Neuronal stem cell (in vitro differentiated cells): Measurements from ENCODE around the gene ROMO1.
A peak's percentile ranks its signal among the peaks of the same experiment; 100 is the strongest.

Source experiments
- DNase-seq: peaks from one replicate; pipeline ENCODE4 v3.0.0-alpha.2; 2013; ENCODE audit warnings: low spot score
- H2AFZ ChIP-seq: one replicate; pipeline ENCODE4 v1.6.1; 2013; ENCODE audit warnings: mild to moderate bottlenecking, low read length, inconsistent platforms
- H2AK5ac ChIP-seq: 2 replicates; pipeline ENCODE4 v1.6.1; 2013; ENCODE audit warnings: low read depth, mild to moderate bottlenecking, inconsistent platforms, low read length, moderate library complexity, mixed read lengths
- H2BK120ac ChIP-seq: 2 replicates; pipeline ENCODE4 v1.6.1; 2013; ENCODE audit warnings: low read depth, mild to moderate bottlenecking, inconsistent platforms, low read length, moderate library complexity, mixed read lengths
- H2BK12ac ChIP-seq: one replicate; pipeline ENCODE4 v1.6.1; 2013; ENCODE audit warnings: low read length, inconsistent platforms
- H2BK15ac ChIP-seq: 2 replicates; pipeline ENCODE4 v1.6.1; 2013; ENCODE audit warnings: mild to moderate bottlenecking, low read length, inconsistent platforms, mixed read lengths
- H2BK5ac ChIP-seq: one replicate; pipeline ENCODE4 v1.6.1; 2013; ENCODE audit warnings: inconsistent platforms, mild to moderate bottlenecking, low read length, moderate library complexity
- H3K14ac ChIP-seq: one replicate; pipeline ENCODE4 v1.6.1; 2013; ENCODE audit warnings: low read length, inconsistent platforms
- H3K18ac ChIP-seq: 2 replicates; pipeline ENCODE4 v1.6.1; 2013; ENCODE audit warnings: low read length, inconsistent platforms
- H3K23ac ChIP-seq: 2 replicates; pipeline ENCODE4 v1.6.1; 2013; ENCODE audit warnings: low read depth, mild to moderate bottlenecking, mixed read lengths, low read length, inconsistent platforms; ENCODE audit not compliant: poor library complexity
- H3K27ac ChIP-seq: replicated peaks from 3 replicates; pipeline ENCODE4 v1.5.1; 2013; ENCODE audit warnings: low read length, inconsistent platforms
- H3K27me3 ChIP-seq, 3 experiments: 2 replicates each; pipeline ENCODE4 v1.6.1; 2013; ENCODE audit warnings: low read length in 3 of 3, mild to moderate bottlenecking in 2 of 3, inconsistent platforms in 1 of 3, low read depth in 1 of 3, mixed read lengths in 1 of 3, moderate library complexity in 1 of 3; ENCODE audit not compliant: control insufficient read depth in 3 of 3, insufficient read depth in 3 of 3
- H3K36me3 ChIP-seq, 2 donors: replicated peaks in 1 of 2; 2 replicates each; pipeline ENCODE4 v1.6.1; 2013; ENCODE audit warnings: low read length in 2 of 2; ENCODE audit not compliant: control insufficient read depth in 2 of 2, insufficient read depth in 2 of 2
- H3K4ac ChIP-seq: 2 replicates; pipeline ENCODE4 v1.6.1; 2013; ENCODE audit warnings: inconsistent platforms, mild to moderate bottlenecking, low read length, moderate library complexity
- H3K4me1 ChIP-seq, 2 donors: 1 replicate in 1 of 2; 2 replicates in 1 of 2; pipeline ENCODE4 v1.6.1; 2013; ENCODE audit warnings: low read length in 2 of 2, low read depth in 1 of 2; ENCODE audit not compliant: control insufficient read depth in 2 of 2, insufficient read depth in 1 of 2
- H3K4me2 ChIP-seq: one replicate; pipeline ENCODE4 v1.6.1; 2013; ENCODE audit warnings: mild to moderate bottlenecking, low read length, inconsistent platforms; ENCODE audit not compliant: insufficient read depth, poor library complexity, severe bottlenecking
- H3K4me3 ChIP-seq, 2 donors: 2 replicates each; pipeline ENCODE4 v1.5.1; 2013; ENCODE audit warnings: low read length in 2 of 2, mild to moderate bottlenecking in 2 of 2, inconsistent platforms in 1 of 2, moderate library complexity in 1 of 2
- H3K79me1 ChIP-seq: one replicate; pipeline ENCODE4 v1.6.1; 2013; ENCODE audit warnings: low read depth, mild to moderate bottlenecking, inconsistent platforms, low read length, moderate library complexity
- H3K9ac ChIP-seq: one replicate; pipeline ENCODE4 v1.6.1; 2013; ENCODE audit warnings: mild to moderate bottlenecking, low read depth, low read length, inconsistent platforms; ENCODE audit not compliant: poor library complexity
- H3K9me3 ChIP-seq, 2 donors: replicated peaks in 1 of 2; 2 replicates each; pipeline versions ENCODE3 to v1.6.1; 2013; ENCODE audit warnings: low read length in 2 of 2, mild to moderate bottlenecking in 2 of 2, inconsistent platforms in 1 of 2, low read depth in 1 of 2, mixed read lengths in 1 of 2, moderate library complexity in 1 of 2; ENCODE audit not compliant: control insufficient read depth in 2 of 2, insufficient read depth in 1 of 2
- H4K8ac ChIP-seq: one replicate; pipeline ENCODE4 v1.6.1; 2013; ENCODE audit warnings: low read depth, mild to moderate bottlenecking, inconsistent platforms, low read length, moderate library complexity
- H4K91ac ChIP-seq: one replicate; pipeline ENCODE4 v1.6.1; 2013; ENCODE audit warnings: low read length, low read depth, mild to moderate bottlenecking, inconsistent platforms; ENCODE audit not compliant: poor library complexity
- WGBS, 2 donors: extraction: QIAGEN DNeasy Blood & Tissue Kit; methylation state at CpG; one replicate each; pipeline ENCODE4 v1.1.7; 2013; ENCODE audit warnings: missing lambda C conversion rate in 2 of 2, mixed read lengths in 1 of 2; ENCODE audit not compliant: insufficient read length in 2 of 2, insufficient replicate concordance in 1 of 2; ENCODE audit errors: extremely low coverage in 2 of 2; 5-methylcytosine and 5-hydroxymethylcytosine counted together

Gene ROMO1

GRCh38 chr20:35718972-35719635 lies 19.9 kb downstream of the ROMO1 start:
- Histone ChIP-seq H3K9me3 (no peaks in the 10 kb centered on the region), H2BK5ac (no peak overlapping the region), H2BK12ac (no peak overlapping the region), H3K27ac (no peak overlapping the region), H3K18ac (no peak overlapping the region), H3K36me3 (peaks cover 64 to 99% of the 10 kb centered on the region in 2 donors), H3K4me3 (no peak overlapping the region), H3K4me2 (no peak overlapping the region), H3K14ac (no peak overlapping the region), H3K27me3 (no peaks in the 10 kb centered on the region), H3K4me1 (no peaks in the 10 kb centered on the region), H2AFZ (no peak overlapping the region), H2BK120ac (no peak overlapping the region), H2BK15ac (no peak overlapping the region), H3K23ac (no peak overlapping the region), H3K4ac (no peak overlapping the region), H3K79me1 (peaks cover 8% of the 10 kb centered on the region), H4K91ac (no peak overlapping the region), H4K8ac (no peak overlapping the region), H3K9ac (no peak overlapping the region), H2AK5ac (no peak overlapping the region)
- no CpG with 5 or more reads among the region's 12 CpGs for WGBS, 2 donors
- no peak for DNase-seq

- Histone ChIP-seq H2BK12ac (no peak overlapping the region), H2BK5ac (no peak overlapping the region), H3K36me3 (peaks cover 65 to 99% of the 10 kb centered on the region in 2 donors), H4K8ac (no peak overlapping the region), H3K9me3 (no peaks in the 10 kb centered on the region), H2BK15ac (no peak overlapping the region), H3K14ac (no peak overlapping the region), H2AFZ (no peak overlapping the region), H3K4me2 (no peak overlapping the region), H3K18ac (no peak overlapping the region), H3K23ac (no peak overlapping the region), H4K91ac (no peak overlapping the region), H3K79me1 (peaks cover 8% of the 10 kb centered on the region), H2BK120ac (no peak overlapping the region), H3K4me1 (no peaks in the 10 kb centered on the region), H3K4me3 (no peak overlapping the region), H3K27me3 (no peaks in the 10 kb centered on the region), H3K4ac (no peak overlapping the region), H3K27ac (no peak overlapping the region), H3K9ac (no peak overlapping the region), H2AK5ac (no peak overlapping the region)
- no peak for DNase-seq
- WGBS, 2 donors, result no CpG with 5 or more reads among the region's 8 CpGs
These were observed 20.5 kb downstream of the ROMO1 start for GRCh38 chr20:35719717-35720116.

GRCh38 chr20:35720165-35721123 lies 21.2 kb downstream of the ROMO1 start:
- Histone ChIP-seq H3K18ac (no peak overlapping the region), H3K27ac (no peak overlapping the region), H3K4me3 (no peak overlapping the region), H3K27me3 (no peaks in the 10 kb centered on the region), H2BK120ac (no peak overlapping the region), H3K4me1 (no peaks in the 10 kb centered on the region), H3K9ac (peak overlapping the region; percentile 27), H3K4me2 (no peak overlapping the region), H2BK5ac (no peak overlapping the region), H3K9me3 (no peaks in the 10 kb centered on the region), H2AFZ (no peak overlapping the region), H3K14ac (no peak overlapping the region), H4K91ac (no peak overlapping the region), H2AK5ac (no peak overlapping the region), H3K79me1 (peaks cover 8% of the 10 kb centered on the region), H3K4ac (no peak overlapping the region), H3K36me3 (peaks cover 64 to 99% of the 10 kb centered on the region in 2 donors), H4K8ac (no peak overlapping the region), H2BK12ac (no peak overlapping the region), H3K23ac (peak overlapping the region; percentile 49), H2BK15ac (no peak overlapping the region)
- DNase-seq, result no peak
- WGBS, 2 donors, result no CpG with 5 or more reads among the region's 13 CpGs

- Histone ChIP-seq H3K27me3 (no peaks in the 10 kb centered on the region), H3K79me1 (peaks cover 10% of the 10 kb centered on the region), H2BK120ac (no peak overlapping the region), H3K4me3 (no peak overlapping the region), H3K18ac (no peak overlapping the region), H4K8ac (no peak overlapping the region), H3K23ac (no peak overlapping the region), H2BK15ac (no peak overlapping the region), H3K27ac (no peak overlapping the region), H2AK5ac (no peak overlapping the region), H3K9me3 (no peaks in the 10 kb centered on the region), H3K4ac (no peak overlapping the region), H2AFZ (no peak overlapping the region), H3K4me2 (no peak overlapping the region), H3K14ac (no peak overlapping the region), H3K36me3 (peaks cover 60 to 99% of the 10 kb centered on the region in 2 donors), H4K91ac (no peak overlapping the region), H2BK5ac (no peak overlapping the region), H2BK12ac (no peak overlapping the region), H3K9ac (no peak overlapping the region), H3K4me1 (no peaks in the 10 kb centered on the region)
- DNase-seq, result no peak
- WGBS, 2 donors, result 100% methylated on average over 1 of the region's 3 CpGs
These were observed 22.0 kb downstream of the ROMO1 start for GRCh38 chr20:35721219-35721618.
